Measurements from ENCODE around the gene PTPRM.

The PTPRM gene

GRCh38 chr18:8332286-8332685 is 765.2 kb downstream of the PTPRM start:
- H3K27me3 ChIP-seq (ENCODE audit: control insufficient read depth in 1 of 2, insufficient read depth in 2 of 2, low read length in 2 of 2): no peaks in the 10 kb centered on the region
- peaks cover 15% of the 10 kb centered on the region for H3K4me1 ChIP-seq (ENCODE audit: insufficient read depth, low read length)
- H3K36me3 ChIP-seq (ENCODE audit: insufficient read depth, low read length): no peaks in the 10 kb centered on the region
- H3K9ac ChIP-seq (ENCODE audit: low read length): no peak overlapping the region
- no peaks in the 10 kb centered on the region for H3K9me3 ChIP-seq (ENCODE audit: low read length)
- no peak overlapping the region for H3K27ac ChIP-seq (ENCODE audit: low read depth, low read length)
- H3K4me3 ChIP-seq (ENCODE audit: low read depth in 1 of 2, low read length in 2 of 2): no peak overlapping the region

- Histone ChIP-seq H3K9ac (ENCODE audit: low read length) (no peak overlapping the region), H3K4me3 (ENCODE audit: low read depth in 1 of 2, low read length in 2 of 2) (no peak overlapping the region), H3K27ac (ENCODE audit: low read depth, low read length) (no peak overlapping the region), H3K36me3 (ENCODE audit: insufficient read depth, low read length) (no peaks in the 10 kb centered on the region), H3K9me3 (ENCODE audit: low read length) (no peaks in the 10 kb centered on the region), H3K27me3 (ENCODE audit: control insufficient read depth in 1 of 2, insufficient read depth in 2 of 2, low read length in 2 of 2) (no peaks in the 10 kb centered on the region), H3K4me1 (ENCODE audit: insufficient read depth, low read length) (peaks cover 3% of the 10 kb centered on the region)
Observed at GRCh38 chr18:8333961-8334360, 766.8 kb downstream of the PTPRM start.

GRCh38 chr18:8337211-8337610 is 770.1 kb downstream of the PTPRM start:
- peaks cover 12% of the 10 kb centered on the region for H3K4me1 ChIP-seq (ENCODE audit: insufficient read depth, low read length)
- H3K9me3 ChIP-seq (ENCODE audit: low read length): no peaks in the 10 kb centered on the region
- no peak overlapping the region for H3K4me3 ChIP-seq (ENCODE audit: low read depth in 1 of 2, low read length in 2 of 2)
- H3K27me3 ChIP-seq (ENCODE audit: control insufficient read depth in 1 of 2, insufficient read depth in 2 of 2, low read length in 2 of 2): no peaks in the 10 kb centered on the region
- H3K36me3 ChIP-seq (ENCODE audit: insufficient read depth, low read length): no peaks in the 10 kb centered on the region
- H3K9ac ChIP-seq (ENCODE audit: low read length): no peak overlapping the region
- H3K27ac ChIP-seq (ENCODE audit: low read depth, low read length): no peak overlapping the region

DNA sequence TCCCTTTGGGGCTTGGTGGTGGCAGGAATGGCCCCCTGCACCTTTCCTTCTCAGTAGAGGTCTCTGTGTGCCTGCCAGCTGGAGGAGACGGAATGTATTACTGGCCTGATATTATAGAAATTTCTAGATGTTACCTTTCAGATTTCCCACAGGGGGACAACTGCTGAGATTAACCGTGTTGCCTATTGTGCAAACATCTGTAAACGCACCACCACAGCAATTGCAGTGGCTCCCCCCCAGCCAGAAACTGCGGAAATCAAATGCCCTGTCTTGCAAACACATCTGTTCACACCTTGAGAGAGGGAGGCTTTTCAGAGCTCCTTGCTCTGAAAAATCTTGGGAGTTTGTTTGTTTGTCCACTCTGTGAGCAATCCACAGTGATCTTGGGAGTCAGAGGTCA is 772.1 kb downstream of the PTPRM start:
- Histone ChIP-seq H3K9me3 (ENCODE audit: low read length) (no peaks in the 10 kb centered on the region), H3K36me3 (ENCODE audit: insufficient read depth, low read length) (no peaks in the 10 kb centered on the region), H3K9ac (ENCODE audit: low read length) (no peak overlapping the region), H3K4me3 (ENCODE audit: low read depth in 1 of 2, low read length in 2 of 2) (no peak overlapping the region), H3K27ac (ENCODE audit: low read depth, low read length) (no peak overlapping the region), H3K27me3 (ENCODE audit: control insufficient read depth in 1 of 2, insufficient read depth in 2 of 2, low read length in 2 of 2) (no peaks in the 10 kb centered on the region), H3K4me1 (ENCODE audit: insufficient read depth, low read length) (peaks cover 13% of the 10 kb centered on the region)

DNA sequence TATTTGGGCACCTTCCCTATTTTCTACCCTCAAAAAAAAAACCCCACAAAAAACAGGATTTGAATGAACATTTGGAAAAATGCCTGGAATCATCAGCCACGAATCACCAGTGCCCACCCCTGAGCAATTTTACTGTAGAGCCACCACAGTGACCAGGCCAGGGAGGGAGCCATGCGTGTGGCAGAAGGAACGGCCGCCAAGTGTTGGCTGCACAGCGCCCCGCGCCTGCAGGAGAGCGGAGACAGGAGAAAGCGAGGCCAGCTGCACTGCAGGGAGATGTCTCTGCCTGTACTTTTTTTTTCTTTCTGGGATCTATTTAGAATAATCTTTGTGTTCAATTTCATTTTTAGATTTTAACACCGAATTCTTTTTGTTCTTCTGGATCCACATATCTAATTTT is 772.8 kb downstream of the PTPRM start:
- Histone ChIP-seq H3K36me3 (ENCODE audit: insufficient read depth, low read length) (no peaks in the 10 kb centered on the region), H3K9me3 (ENCODE audit: low read length) (no peaks in the 10 kb centered on the region), H3K27ac (ENCODE audit: low read depth, low read length) (no peak overlapping the region), H3K4me3 (ENCODE audit: low read depth in 1 of 2, low read length in 2 of 2) (no peak overlapping the region), H3K9ac (ENCODE audit: low read length) (no peak overlapping the region), H3K27me3 (ENCODE audit: control insufficient read depth in 1 of 2, insufficient read depth in 2 of 2, low read length in 2 of 2) (no peaks in the 10 kb centered on the region), H3K4me1 (ENCODE audit: insufficient read depth, low read length) (peaks cover 13% of the 10 kb centered on the region)

GRCh38 chr18:8341481-8342230 is 774.5 kb downstream of the PTPRM start:
- Histone ChIP-seq H3K4me3 (ENCODE audit: low read depth in 1 of 2, low read length in 2 of 2) (no peak overlapping the region), H3K27ac (ENCODE audit: low read depth, low read length) (no peak overlapping the region), H3K36me3 (ENCODE audit: insufficient read depth, low read length) (no peaks in the 10 kb centered on the region), H3K4me1 (ENCODE audit: insufficient read depth, low read length) (peaks cover 13% of the 10 kb centered on the region), H3K9ac (ENCODE audit: low read length) (no peak overlapping the region), H3K27me3 (ENCODE audit: control insufficient read depth in 1 of 2, insufficient read depth in 2 of 2, low read length in 2 of 2) (no peaks in the 10 kb centered on the region), H3K9me3 (ENCODE audit: low read length) (no peaks in the 10 kb centered on the region)

- Histone ChIP-seq H3K36me3 (ENCODE audit: insufficient read depth, low read length) (no peaks in the 10 kb centered on the region), H3K9me3 (ENCODE audit: low read length) (no peaks in the 10 kb centered on the region), H3K4me3 (ENCODE audit: low read depth in 1 of 2, low read length in 2 of 2) (no peak overlapping the region), H3K27me3 (ENCODE audit: control insufficient read depth in 1 of 2, insufficient read depth in 2 of 2, low read length in 2 of 2) (no peaks in the 10 kb centered on the region), H3K27ac (ENCODE audit: low read depth, low read length) (no peak overlapping the region), H3K4me1 (ENCODE audit: insufficient read depth, low read length) (no peaks in the 10 kb centered on the region), H3K9ac (ENCODE audit: low read length) (no peak overlapping the region)
Observed at GRCh38 chr18:8348051-8348720, 781.1 kb downstream of the PTPRM start.

DNA sequence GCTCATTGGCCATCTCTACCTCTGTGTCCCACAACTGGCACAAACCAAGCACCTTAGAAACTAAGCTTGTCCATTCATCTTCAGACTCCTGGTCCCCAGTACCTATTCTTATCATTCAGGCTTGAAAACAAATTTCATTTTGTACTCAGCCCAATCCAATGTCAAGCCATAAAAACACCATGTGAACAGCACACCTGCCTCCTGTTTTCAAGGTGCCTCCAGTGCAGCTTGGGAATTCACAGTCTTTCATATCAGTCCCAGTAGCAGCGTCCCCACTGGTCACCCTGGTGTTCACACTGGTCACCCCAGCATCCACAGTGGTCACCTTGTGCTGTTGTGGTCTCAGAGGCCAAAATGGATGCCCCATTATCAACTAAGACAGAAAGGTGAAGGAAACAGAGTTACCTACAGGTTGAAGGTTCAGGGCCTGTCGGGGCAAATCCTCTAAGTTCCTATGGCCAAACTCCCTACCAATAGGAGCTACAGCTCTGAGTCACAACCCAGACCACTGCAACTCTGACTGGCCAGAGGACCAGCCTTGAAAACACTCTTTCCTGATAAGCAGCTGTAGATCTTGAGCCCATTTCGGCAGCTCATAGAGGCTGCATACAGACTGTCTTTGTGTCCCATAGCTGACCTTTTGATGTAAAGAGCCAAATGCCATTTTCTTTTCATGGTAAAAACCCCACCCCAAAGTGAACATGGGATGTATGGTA is 782.6 kb downstream of the PTPRM start:
- no peaks in the 10 kb centered on the region for H3K9me3 ChIP-seq (ENCODE audit: low read length)
- H3K27ac ChIP-seq (ENCODE audit: low read depth, low read length): no peak overlapping the region
- H3K9ac ChIP-seq (ENCODE audit: low read length): no peak overlapping the region
- H3K27me3 ChIP-seq (ENCODE audit: control insufficient read depth in 1 of 2, insufficient read depth in 2 of 2, low read length in 2 of 2): no peaks in the 10 kb centered on the region
- no peaks in the 10 kb centered on the region for H3K4me1 ChIP-seq (ENCODE audit: insufficient read depth, low read length)
- no peaks in the 10 kb centered on the region for H3K36me3 ChIP-seq (ENCODE audit: insufficient read depth, low read length)
- H3K4me3 ChIP-seq (ENCODE audit: low read depth in 1 of 2, low read length in 2 of 2): no peak overlapping the region

DNA sequence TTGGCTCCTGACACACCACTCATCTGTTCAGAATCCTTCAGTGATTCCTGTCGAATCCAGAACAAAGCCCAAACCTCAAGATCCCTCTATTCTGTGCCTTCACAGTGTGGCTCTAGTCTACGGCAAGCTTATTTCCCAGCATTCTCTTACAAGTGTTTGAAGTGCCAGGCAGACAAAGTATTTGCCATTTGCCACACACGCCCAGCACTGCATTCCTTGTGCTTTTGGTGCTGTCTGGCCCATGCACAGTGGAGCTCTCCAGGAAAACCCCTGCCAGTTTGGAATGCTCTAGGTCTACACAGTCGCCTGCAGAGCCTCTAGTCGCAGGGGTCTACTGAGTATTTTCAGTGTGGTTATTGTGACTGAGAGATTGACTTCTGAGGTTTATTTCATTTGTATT is 783.5 kb downstream of the PTPRM start:
- Histone ChIP-seq H3K4me3 (ENCODE audit: low read depth in 1 of 2, low read length in 2 of 2) (no peak overlapping the region), H3K27ac (ENCODE audit: low read depth, low read length) (no peak overlapping the region), H3K36me3 (ENCODE audit: insufficient read depth, low read length) (no peaks in the 10 kb centered on the region), H3K4me1 (ENCODE audit: insufficient read depth, low read length) (no peaks in the 10 kb centered on the region), H3K27me3 (ENCODE audit: control insufficient read depth in 1 of 2, insufficient read depth in 2 of 2, low read length in 2 of 2) (no peaks in the 10 kb centered on the region), H3K9ac (ENCODE audit: low read length) (no peak overlapping the region), H3K9me3 (ENCODE audit: low read length) (no peaks in the 10 kb centered on the region)

DNA sequence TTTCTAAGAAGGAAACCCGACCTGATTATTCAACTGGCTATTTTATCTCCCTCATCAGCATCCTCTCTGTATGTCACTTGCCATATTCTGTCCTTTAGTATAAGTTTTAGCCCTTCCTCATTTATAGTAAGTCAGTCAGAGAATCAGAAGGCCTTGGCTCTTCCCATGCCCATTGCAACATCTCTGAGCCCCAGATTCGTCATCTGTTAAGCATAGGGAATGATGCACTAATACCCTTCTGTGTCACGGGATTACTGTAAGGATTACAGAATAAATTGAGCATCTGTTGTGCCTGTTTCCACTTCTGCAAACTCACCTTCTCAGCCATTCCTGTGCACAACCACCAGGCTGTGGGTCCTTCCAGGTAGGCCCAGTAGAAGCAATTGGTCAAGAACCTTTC is 784.0 kb downstream of the PTPRM start:
- no peaks in the 10 kb centered on the region for H3K27me3 ChIP-seq (ENCODE audit: control insufficient read depth in 1 of 2, insufficient read depth in 2 of 2, low read length in 2 of 2)
- no peaks in the 10 kb centered on the region for H3K4me1 ChIP-seq (ENCODE audit: insufficient read depth, low read length)
- no peak overlapping the region for H3K27ac ChIP-seq (ENCODE audit: low read depth, low read length)
- H3K9ac ChIP-seq (ENCODE audit: low read length): no peak overlapping the region
- no peaks in the 10 kb centered on the region for H3K36me3 ChIP-seq (ENCODE audit: insufficient read depth, low read length)
- H3K9me3 ChIP-seq (ENCODE audit: low read length): no peaks in the 10 kb centered on the region
- no peak overlapping the region for H3K4me3 ChIP-seq (ENCODE audit: low read depth in 1 of 2, low read length in 2 of 2)

- Histone ChIP-seq H3K9me3 (ENCODE audit: low read length) (no peaks in the 10 kb centered on the region), H3K27ac (ENCODE audit: low read depth, low read length) (no peak overlapping the region), H3K4me1 (ENCODE audit: insufficient read depth, low read length) (no peaks in the 10 kb centered on the region), H3K4me3 (ENCODE audit: low read depth in 1 of 2, low read length in 2 of 2) (no peak overlapping the region), H3K27me3 (ENCODE audit: control insufficient read depth in 1 of 2, insufficient read depth in 2 of 2, low read length in 2 of 2) (no peaks in the 10 kb centered on the region), H3K36me3 (ENCODE audit: insufficient read depth, low read length) (no peaks in the 10 kb centered on the region), H3K9ac (ENCODE audit: low read length) (no peak overlapping the region)
Observed at GRCh38 chr18:8354304-8354703, 787.2 kb downstream of the PTPRM start.
